Measurements from ENCODE around the gene KANK3. TPM values are rescaled to one million over a fixed set of nuclear protein-coding genes. Genes with fewer than 3 reads are reported as not detected.
A peak's percentile ranks its signal among the peaks of the same experiment; 100 is the strongest.
"Not testable (repeated sequence)": the region's sequence is repeated elsewhere in the genome, so short reads cannot be mapped to it uniquely, and the experiment has no call there.

Gene KANK3
- total RNA-seq, 2 experiments from 2014 or later, result 2.3 to 2.9 TPM

DNA sequence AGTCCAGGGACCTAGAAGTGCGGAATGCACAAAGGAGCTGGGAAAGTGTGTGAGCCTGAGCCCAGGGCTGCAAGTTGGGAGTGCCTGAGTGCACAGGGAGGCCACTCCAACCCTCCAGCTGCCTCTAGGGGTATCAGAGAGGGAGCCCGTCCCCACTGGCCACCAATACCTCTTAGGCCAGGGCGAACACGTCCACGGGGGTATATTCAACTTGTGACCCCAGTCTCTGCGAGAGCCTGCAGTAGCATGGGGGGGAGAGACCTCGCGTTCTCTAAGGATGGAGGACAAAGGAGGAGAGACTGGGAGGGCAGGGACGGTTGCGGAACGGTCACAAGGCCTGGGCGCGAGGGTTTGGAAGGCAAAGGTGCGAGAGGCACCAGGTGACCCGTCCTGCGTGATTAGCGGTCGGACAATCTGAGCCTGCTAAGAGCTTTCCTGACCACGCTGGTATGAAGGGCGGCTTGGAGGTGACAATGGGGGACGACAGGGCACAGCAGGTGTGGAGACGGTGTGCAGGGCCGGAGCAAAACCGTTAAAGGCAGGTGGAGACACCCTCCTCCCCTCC lies 35.6 kb downstream of the KANK3 start:
- ChIA-PET POLR2A (interaction anchor here (1.0 kb wide), 1 partner anchor 27 kb away, joined by 3 read pairs; no protein-coding TSS in a partner anchor), CTCF (no interaction called here)
- peaks cover 31% of the 10 kb centered on the region for H3K4me1 Mint-ChIP-seq (ENCODE audit: low read depth)
- H3K27ac Mint-ChIP-seq, result peak overlapping the region; percentile 92
- peaks cover 9% of the 10 kb centered on the region for H3K36me3 Mint-ChIP-seq
- DNase-seq, result peak; percentile 8
- intact Hi-C loops (cut with micrococcal nuclease), result loop anchor here (5.0 kb wide), 1 partner anchor 1800 kb away; the partner anchor contains the start of gene PPAN
- peak overlapping the region; percentile 96 for H3K4me3 Mint-ChIP-seq
- H3K9me3 Mint-ChIP-seq, result no peaks in the 10 kb centered on the region
- no peaks in the 10 kb centered on the region for H3K27me3 Mint-ChIP-seq

DNA sequence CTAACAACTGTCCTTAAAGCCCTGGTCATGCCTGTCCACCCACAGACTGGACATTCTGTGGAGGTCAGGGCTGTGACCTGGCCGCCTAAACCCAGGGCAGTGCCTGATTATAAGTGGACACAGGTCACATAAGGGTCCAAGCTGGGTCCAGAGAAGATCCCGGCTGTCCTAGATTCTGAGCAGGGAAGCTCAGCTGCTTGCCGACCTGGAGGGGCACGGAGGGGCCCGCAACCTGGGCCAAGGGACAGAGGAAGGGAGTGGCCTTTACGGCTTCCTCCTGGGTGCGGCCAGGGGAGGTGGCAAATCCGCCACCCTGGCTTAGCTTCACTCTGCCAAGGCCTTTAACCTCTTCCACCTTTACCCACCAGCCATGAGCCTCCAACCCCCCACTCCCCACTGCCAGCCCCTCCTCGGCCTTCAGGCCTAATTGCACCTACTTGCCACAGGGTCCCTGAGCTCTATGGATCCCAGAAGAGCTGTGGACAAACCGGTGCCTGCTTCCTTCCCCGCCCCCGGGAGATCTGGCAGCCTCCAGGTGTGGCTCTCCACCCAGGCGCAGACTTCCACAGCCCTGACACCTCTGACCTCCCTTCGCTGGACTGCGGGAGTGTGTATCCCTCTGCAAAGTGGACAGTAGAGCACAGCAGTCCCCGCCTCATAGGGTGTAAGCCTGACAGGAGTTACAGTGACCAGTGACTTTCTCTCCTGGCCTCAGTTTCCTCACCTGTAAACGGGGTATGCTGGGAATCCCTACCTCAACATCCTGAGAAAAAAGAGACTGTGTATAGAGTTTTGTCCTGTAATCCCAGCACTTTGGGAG lies 36.6 kb downstream of the KANK3 start:
- ChIA-PET CTCF (interaction anchor here (1.5 kb wide), 1 partner anchor 37 kb away, joined by 4 read pairs; no protein-coding TSS in a partner anchor), POLR2A (interaction anchor here (1.0 kb wide), 1 partner anchor 28 kb away, joined by 3 read pairs; no protein-coding TSS in a partner anchor)
- Mint-ChIP-seq H3K27ac (peak overlapping the region; percentile 92), H3K36me3 (peaks cover 9% of the 10 kb centered on the region), H3K4me1 (ENCODE audit: low read depth) (peaks cover 31% of the 10 kb centered on the region), H3K9me3 (no peaks in the 10 kb centered on the region), H3K27me3 (no peaks in the 10 kb centered on the region), H3K4me3 (peak overlapping the region; percentile 96)
- no peak for DNase-seq
- intact Hi-C loops (cut with micrococcal nuclease), result loop anchor here (5.0 kb wide), 1 partner anchor 1801 kb away; the partner anchor contains the start of gene PPAN

GRCh38 chr19:8305798-8306197 lies 37.3 kb downstream of the KANK3 start:
- Mint-ChIP-seq H3K9me3 (no peaks in the 10 kb centered on the region), H3K4me1 (ENCODE audit: low read depth) (peaks cover 31% of the 10 kb centered on the region), H3K4me3 (no peak overlapping the region), H3K36me3 (peaks cover 7% of the 10 kb centered on the region), H3K27ac (peak overlapping the region; percentile 14), H3K27me3 (no peaks in the 10 kb centered on the region)
- CTCF ChIA-PET, result interaction anchor here (1.5 kb wide), 1 partner anchor 37 kb away, joined by 4 read pairs; no protein-coding TSS in a partner anchor
- intact Hi-C loops (cut with micrococcal nuclease), result loop anchor here (5.0 kb wide), 1 partner anchor 1802 kb away; the partner anchor contains the start of gene PPAN
- no peak for DNase-seq
- POLR2A ChIA-PET, result no interaction called here

GRCh38 chr19:8304841-8305621 lies 38.0 kb downstream of the KANK3 start:
- Mint-ChIP-seq H3K9me3 (no peaks in the 10 kb centered on the region), H3K36me3 (peaks cover 6% of the 10 kb centered on the region), H3K27ac (no peak overlapping the region), H3K27me3 (no peaks in the 10 kb centered on the region), H3K4me1 (ENCODE audit: low read depth) (peaks cover 31% of the 10 kb centered on the region), H3K4me3 (no peak overlapping the region)
- intact Hi-C loops (cut with micrococcal nuclease), result loop anchor here (5.0 kb wide), 1 partner anchor 1802 kb away; the partner anchor contains the start of gene PPAN
- peak; percentile 34 for DNase-seq
- POLR2A ChIA-PET, result no interaction called here
- CTCF ChIA-PET, result no interaction called here

- ChIA-PET POLR2A (no interaction called here), CTCF (interaction anchor here (0.6 to 0.7 kb wide), 2 partner anchors 104 to 144 kb away, joined by 3 read pairs; no protein-coding TSS in a partner anchor)
- H3K36me3 Mint-ChIP-seq, result peaks cover 5% of the 10 kb centered on the region
- H3K9me3 Mint-ChIP-seq, result no peaks in the 10 kb centered on the region
- DNase-seq, result no peak
- no peaks in the 10 kb centered on the region for H3K27me3 Mint-ChIP-seq
- H3K27ac Mint-ChIP-seq, result no peak overlapping the region
- intact Hi-C loops (cut with micrococcal nuclease), result no loop called here
- peaks cover 19% of the 10 kb centered on the region for H3K4me1 Mint-ChIP-seq (ENCODE audit: low read depth)
- H3K4me3 Mint-ChIP-seq, result no peak overlapping the region
Observed at GRCh38 chr19:8302734-8303133, 40.3 kb downstream of the KANK3 start.

DNA sequence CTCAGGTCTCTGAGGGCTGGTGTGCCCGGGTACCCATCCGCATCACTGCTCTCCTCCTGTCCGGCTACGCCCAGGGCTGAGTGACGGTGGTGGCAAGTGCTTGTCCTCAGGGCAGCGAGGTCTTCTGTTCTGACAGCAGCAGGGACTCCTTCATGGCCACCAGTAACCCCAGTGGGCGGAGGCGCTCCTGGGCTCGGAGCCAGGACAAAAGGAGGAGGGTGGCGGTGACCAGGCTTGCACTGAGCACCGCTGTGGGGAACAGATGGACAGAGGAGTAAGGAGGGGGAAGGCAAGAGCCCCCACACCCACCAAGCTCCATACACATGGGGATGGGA lies 40.7 kb downstream of the KANK3 start:
- ChIA-PET CTCF (interaction anchor here (0.7 kb wide), 1 partner anchor 144 kb away, joined by 3 read pairs; no protein-coding TSS in a partner anchor), POLR2A (no interaction called here)
- peaks cover 15% of the 10 kb centered on the region for H3K4me1 Mint-ChIP-seq (ENCODE audit: low read depth)
- no peak overlapping the region for H3K4me3 Mint-ChIP-seq
- H3K9me3 Mint-ChIP-seq, result no peaks in the 10 kb centered on the region
- H3K27me3 Mint-ChIP-seq, result no peaks in the 10 kb centered on the region
- no peak overlapping the region for H3K27ac Mint-ChIP-seq
- intact Hi-C loops (cut with micrococcal nuclease), result no loop called here
- DNase-seq, result no peak
- H3K36me3 Mint-ChIP-seq, result peaks cover 4% of the 10 kb centered on the region

DNA sequence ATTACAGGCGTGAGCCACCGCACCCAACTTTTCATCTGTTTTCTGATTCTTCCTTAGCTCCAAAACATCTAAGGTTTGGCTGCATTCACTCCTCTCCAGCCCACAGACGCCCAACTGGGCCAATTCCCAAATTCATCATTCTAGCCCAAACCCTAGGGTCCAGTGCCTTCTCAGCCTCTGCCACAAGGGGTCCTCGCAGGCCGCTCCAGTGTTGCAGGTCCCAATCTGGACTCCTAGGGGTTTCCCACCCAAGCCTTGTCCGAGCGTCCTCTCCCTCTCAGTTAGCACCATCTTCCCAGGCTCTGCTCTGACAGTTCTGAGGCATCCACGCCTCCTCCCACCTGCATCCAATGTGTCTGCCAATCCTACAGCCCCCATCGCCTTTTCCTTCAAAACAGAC lies 51.7 kb downstream of the KANK3 start:
- H3K27me3 Mint-ChIP-seq; DNase-seq; intact Hi-C loops (cut with micrococcal nuclease); H3K4me1 Mint-ChIP-seq (ENCODE audit: low read depth); CTCF ChIA-PET; H3K27ac Mint-ChIP-seq; H3K36me3 Mint-ChIP-seq; H3K9me3 Mint-ChIP-seq; POLR2A ChIA-PET; H3K4me3 Mint-ChIP-seq: not testable (repeated sequence)

DNA sequence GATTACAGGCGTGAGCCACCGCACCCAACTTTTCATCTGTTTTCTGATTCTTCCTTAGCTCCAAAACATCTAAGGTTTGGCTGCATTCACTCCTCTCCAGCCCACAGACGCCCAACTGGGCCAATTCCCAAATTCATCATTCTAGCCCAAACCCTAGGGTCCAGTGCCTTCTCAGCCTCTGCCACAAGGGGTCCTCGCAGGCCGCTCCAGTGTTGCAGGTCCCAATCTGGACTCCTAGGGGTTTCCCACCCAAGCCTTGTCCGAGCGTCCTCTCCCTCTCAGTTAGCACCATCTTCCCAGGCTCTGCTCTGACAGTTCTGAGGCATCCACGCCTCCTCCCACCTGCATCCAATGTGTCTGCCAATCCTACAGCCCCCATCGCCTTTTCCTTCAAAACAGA lies 66.6 kb downstream of the KANK3 start:
- POLR2A ChIA-PET; H3K27me3 Mint-ChIP-seq; H3K27ac Mint-ChIP-seq; DNase-seq; CTCF ChIA-PET; H3K36me3 Mint-ChIP-seq; H3K9me3 Mint-ChIP-seq; intact Hi-C loops (cut with micrococcal nuclease); H3K4me3 Mint-ChIP-seq; H3K4me1 Mint-ChIP-seq (ENCODE audit: low read depth): not testable (repeated sequence)

Small RNA genes within 50 kb of the gene (microRNA-seq; reads per million reads assigned to microRNA genes)
- gene MIR4999 (ENCODE audit: borderline microRNAs expressed, borderline number of aligned reads, borderline replicate concordance), result 2.4 reads per million

Other genes with a start within 250 kb of the KANK3 start
- not detected for gene FBN3, start 193.7 kb downstream of the KANK3 start, total RNA-seq
- 10 to 100 TPM; 24.3 to 25.1 TPM for gene CERS4, start 133.9 kb downstream of the KANK3 start, total RNA-seq
- gene CD320, start 34.9 kb downstream of the KANK3 start, total RNA-seq, result 10 to 100 TPM; 44.9 to 45.4 TPM
- gene NDUFA7, start 21.9 kb downstream of the KANK3 start, total RNA-seq, result 10 to 100 TPM; 84.2 to 85.1 TPM
- gene RPS28, start 21.8 kb downstream of the KANK3 start, total RNA-seq, result 1,000 to 10,000 TPM; 2,068 to 2,091 TPM
- gene ANGPTL4, start 20.9 kb upstream of the KANK3 start, total RNA-seq, result 1 to 10 TPM; 1.7 to 2.9 TPM
- 10 to 100 TPM; 74.2 to 74.9 TPM for gene RAB11B, start 47.1 kb upstream of the KANK3 start, total RNA-seq
- gene MARCHF2, start 70.0 kb upstream of the KANK3 start, total RNA-seq, result 10 to 100 TPM; 14.5 to 16.0 TPM
- 100 to 1,000 TPM; 237 to 238 TPM for gene HNRNPM, start 101.7 kb upstream of the KANK3 start, total RNA-seq
- gene PRAM1, start 159.4 kb upstream of the KANK3 start, total RNA-seq, result under 1 TPM; 0.73 to 1.00 TPM
- 10 to 100 TPM; 19.7 to 24.6 TPM for gene ZNF414, start 170.9 kb upstream of the KANK3 start, total RNA-seq
- gene MYO1F, start 234.2 kb upstream of the KANK3 start, total RNA-seq, result 10 to 100 TPM; 48.7 to 50.1 TPM